Pons (tissue), 1 donor: ENCODE data around the gene HAO1.
"Not testable (repeated sequence)": the region's sequence is repeated elsewhere in the genome, so short reads cannot be mapped to it uniquely, and the experiment has no call there.

Source experiments
- DNase-seq: peaks from one replicate; pipeline ENCODE4 v3.0.0-alpha.2; 2016; ENCODE audit warnings: low spot score

Gene HAO1

DNA sequence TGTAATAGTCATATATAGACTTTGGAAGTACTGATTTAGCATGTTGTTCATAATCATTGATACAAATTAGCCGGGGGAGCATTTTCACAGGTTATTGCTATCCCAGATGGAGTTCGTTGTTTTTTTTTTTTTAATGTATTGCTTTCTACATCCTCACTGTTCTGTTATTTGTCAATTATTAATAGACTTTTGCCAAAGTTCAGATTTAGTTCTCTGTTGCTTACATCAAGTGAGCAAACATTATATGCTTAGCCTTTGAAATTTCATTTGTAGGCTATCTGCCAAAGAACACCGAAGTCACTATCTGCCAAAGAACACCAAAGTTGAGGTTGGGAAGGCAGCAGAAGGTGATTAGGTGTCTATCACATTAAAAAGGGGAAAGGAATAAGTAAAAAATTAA is at the start of gene HAO1:
TSS of gene HAO1 (minus strand) at position 118 of the 400 bp plus-strand sequence. CDS start at position 82, 36 bp downstream.
- DNase-seq, result no peak

DNA sequence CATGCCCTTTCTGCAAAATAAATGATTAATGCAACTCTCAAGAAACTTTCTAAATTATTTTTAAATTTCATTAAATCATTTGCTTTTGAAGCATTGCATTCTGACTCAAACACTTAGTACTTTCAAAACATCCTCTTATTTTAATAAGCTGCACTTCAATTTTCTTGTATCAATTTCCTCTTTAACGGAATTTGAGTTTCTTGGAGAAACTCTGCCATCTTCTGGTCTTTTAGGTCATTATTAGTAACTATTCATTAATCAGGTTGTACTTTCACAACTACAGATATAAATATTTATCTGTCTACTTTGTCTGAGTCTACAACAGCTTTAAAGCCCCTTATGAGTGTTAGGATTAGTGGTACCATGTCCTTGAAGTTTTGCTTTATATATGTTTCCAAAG is 49.1 kb upstream of the HAO1 start:
- no peak for DNase-seq

DNA sequence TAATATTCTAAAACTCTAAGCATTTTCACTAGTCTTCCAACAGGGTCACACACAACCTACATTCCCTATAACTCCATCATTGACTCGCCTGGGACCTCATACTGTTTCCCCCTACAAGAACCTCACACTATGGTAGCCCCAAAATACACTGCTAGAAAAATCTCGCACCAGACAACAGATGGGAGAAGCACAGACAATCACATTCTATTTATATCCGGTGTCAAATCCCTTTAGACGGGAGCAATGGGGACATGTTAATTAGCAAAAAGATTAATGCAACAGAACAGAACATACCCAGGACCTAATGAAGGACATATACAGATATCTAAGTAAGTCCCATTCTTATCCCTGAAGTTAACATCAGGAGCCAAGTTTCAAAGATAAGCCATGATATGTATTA is 45.7 kb upstream of the HAO1 start:
- no peak for DNase-seq

DNA sequence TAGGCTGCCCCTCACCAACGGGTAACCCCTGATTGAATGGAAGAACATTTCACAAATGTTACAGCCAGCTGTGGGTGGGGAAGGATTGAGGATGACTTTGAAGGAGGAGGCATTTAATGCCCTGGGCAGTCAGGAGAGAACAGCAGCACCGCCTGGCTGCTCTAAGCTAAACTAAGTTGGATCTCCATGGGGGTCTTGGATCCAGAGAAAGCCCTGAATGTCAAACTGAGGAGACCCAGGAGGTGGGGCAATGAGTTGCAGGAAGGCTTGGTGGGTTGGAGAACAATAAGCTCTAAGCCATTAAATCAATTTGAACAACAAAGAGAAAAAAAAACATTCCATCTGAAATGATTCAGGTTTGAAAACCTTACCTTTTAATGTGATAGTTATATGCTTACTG is 43.9 kb upstream of the HAO1 start:
- DNase-seq, result no peak

DNA sequence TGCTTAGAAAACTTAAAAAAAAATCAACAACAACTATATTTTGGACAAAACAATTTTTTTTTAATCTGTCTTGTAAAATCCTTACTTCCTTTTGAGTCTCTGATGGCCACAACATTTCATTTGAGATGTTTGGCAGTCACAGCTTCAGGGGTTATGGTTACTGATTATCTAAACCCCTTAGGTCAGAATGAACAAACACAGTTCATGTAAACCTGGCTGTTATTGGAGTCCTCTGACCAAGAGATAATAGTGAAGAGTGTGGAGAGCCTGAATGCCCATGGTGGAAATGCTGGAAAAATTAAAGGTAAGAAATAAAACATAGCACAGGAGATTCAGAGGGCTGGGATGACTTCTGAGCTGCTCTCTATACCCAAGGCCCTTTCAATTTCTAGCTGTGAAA is 41.1 kb upstream of the HAO1 start:
- no peak for DNase-seq

DNA sequence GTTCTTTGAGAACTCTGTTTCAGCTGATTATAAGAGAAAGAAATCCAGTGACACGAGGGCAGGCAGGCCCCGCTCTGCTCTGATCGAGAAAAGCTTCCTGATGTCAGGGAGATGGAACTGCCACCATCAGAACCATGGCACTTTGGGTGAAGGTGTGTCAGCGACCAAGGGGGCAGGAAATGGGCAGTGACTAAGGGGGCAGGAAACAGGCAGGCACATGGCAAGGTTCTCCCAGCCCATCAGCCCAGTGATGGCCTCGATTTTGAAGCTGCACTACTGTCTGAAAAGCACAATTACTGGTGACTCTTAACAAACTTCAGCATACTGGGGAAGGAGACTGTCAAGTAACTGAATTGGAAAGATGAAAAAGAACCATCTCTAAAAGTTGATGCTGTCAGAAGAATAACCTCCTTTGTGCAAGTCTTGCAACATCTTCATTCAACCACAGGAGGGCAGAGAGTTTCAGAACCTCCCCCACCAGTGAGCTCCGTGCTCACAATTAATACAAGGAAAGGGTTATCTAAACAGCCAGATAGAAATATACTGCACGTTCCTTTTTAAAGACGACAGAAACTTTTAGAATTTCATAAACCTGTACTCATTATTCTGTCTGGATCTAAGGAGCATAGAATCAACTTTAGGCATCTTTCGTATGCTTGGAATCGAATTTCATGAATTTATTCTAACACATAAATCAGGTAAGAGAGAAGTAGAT is 40.2 kb upstream of the HAO1 start:
- DNase-seq, result peak; percentile 56

DNA sequence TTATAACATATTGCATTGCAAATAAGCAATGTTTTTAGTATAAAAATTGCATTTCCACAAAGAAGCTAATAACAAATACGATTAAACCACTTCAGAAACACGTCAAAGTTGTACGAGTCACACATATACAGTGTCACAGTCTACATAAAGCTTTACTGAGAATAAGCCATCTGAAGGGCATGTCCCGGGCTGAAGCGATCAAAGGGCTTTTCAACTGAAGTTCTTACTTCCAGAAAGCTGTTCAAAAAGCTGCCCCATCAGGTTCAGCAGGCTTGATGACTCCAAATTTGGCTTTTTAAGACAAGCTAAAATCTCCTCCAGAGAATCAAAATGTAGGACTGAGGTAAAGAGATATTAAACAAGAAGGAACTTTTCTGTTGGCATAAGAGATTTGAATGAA is 37.5 kb upstream of the HAO1 start:
- DNase-seq, result no peak

DNA sequence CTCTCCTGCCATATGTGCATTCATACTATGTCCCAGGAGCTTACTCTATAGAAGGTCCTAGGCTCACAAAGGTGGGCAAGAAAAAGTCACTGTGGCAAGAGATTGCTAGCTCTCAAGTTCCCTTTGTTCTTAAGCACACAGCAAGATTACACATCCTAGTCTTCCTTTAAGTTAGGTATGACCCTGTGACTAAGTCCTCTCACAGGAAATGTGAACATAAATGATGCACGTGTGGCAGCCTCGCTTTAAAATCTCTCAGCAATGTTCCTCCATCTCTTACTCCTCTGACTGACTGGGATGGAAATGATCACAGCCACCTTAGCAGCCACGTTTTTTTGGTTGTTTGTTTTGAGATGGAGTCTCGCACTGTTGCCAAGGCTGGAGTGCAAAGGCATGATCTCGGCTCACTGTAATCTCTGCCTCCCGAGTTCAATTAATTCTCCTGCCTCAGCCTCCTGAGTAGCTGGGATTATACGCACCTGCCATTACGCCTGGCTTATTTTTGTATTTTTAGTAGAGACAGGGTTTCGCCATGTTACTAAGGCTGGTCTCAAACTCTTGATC is 35.7 kb upstream of the HAO1 start:
- DNase-seq, result no peak

DNA sequence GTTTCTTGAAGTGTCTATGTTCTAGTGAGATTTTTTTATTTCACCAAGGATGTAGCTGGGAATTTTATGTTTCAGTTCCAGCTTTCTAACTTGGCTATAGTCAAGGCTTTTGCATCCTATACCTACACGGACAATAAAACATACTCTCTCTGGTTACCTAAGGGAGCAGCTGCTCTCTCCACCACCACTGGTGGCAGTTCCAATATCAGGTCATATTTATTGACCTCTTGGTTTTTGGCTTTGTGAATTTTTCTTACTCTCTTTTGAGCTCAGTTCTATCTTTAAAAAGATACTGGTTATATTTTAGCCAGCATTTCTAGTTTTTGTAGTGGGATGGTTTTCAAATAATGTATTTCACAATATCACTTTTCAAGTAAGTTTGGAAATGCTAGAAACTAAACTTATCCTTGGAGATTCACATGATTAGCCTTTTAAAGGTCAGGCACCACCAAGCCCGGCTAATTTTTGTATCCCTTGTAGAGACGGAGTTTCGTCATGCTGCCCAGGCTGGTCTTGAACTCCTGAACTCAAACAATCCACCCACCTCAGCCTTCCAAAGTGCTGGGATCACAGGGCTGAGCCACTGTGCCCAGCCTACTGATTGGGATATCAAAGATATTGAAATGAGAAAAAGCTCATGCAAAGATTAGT is 34.7 kb upstream of the HAO1 start:
- no peak for DNase-seq

DNA sequence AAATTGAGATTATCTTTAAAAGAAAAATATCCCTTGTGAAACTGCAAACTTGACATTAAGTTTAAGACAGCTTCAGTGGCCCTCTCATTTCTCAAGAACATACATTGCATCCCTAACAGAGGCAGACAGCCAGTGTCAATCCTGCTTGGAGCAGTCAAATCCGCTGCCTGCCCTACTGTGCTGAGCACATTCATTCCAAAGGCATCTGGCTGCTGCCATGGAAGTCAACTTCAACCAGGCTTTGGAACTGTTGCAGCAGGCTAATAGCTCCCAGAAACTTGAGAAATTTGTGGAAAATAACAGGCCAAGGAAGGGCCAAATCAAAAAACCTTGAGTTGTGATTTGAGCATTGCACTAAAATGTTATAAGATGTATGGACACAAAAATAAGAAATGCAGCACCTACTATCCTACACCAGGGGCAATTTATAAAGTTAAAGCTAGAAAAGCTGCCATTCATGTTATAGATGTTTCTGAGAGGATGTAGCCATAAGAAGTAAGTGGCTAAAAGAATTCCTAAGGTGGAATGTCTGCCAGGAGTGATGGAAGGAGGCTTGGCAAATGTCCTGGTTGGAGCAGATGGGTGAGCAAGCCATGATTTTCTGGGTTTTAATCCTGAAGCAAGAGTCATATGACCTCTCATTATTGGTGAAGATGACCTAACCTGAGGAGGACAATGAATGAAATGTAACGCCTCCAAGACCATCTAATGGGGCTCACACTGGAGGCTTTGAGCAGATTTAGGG is 31.4 kb upstream of the HAO1 start:
- DNase-seq, result no peak

DNA sequence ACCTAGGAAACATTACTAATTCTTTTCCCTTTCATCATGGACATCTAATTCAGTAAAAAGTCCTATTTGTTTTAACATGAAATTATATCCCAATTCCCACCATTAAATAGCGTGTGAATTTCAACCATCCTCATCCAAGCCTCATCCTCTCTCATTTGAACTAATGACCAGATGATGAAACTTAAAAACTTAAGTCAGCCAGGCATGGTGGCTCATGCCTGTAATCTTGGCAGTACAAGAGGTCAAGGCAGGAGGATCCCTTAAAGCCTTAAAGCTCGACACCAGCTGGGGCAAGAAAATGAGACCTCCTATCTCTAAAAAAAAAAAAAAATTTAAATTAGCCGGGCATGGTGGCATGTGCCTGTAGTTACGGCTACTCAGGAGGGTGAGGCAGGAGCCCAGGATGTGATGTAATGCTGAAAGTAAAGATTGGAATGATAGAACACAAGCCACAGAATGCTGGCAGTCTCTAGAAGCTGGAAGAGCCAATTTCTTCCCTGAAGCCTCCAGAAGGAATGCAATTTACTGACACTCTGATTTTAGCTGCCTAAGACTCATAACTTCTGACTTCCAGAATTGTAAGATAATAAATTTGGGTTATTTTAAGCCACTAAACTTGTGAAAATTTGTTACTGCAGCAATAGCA is 27.1 kb upstream of the HAO1 start:
- no peak for DNase-seq

DNA sequence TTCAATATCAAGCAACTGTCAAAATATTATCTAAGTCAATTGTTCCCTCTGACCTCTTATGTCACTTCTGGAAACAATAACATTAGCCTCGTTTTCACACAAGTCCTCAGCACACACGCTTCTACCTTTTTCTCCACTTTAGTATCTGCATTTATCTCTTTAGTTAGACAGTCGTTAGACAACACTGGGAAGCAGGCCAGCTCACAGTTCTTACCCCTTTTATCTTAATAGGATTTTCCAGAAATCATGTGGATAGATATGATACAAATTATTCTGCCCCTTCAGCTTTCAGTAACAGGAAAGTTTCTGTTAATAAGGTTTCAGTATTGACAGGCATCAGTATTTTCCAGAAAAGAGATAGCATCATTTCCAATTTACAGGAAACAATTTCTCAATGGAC is 25.9 kb upstream of the HAO1 start:
- DNase-seq, result no peak

DNA sequence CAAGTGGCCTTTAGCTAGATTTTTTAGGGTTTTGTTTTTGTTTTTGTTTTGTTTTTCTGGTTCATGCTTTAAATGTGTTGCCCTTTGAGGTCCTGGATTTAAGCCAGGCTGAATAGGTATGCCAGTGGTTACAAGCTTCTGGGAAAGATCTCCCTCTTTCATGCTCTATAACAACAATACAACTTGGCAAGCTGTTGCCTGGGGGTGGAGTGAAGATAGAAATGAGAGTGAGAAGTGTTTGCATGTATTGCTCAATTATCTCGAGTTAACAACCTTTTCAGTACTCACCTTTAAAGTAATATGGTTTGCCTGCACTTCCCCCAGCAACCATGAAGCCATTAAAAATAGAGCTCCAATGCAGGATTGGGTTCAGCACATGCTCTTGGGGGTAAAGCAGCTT is 19.2 kb upstream of the HAO1 start:
- DNase-seq, result no peak

DNA sequence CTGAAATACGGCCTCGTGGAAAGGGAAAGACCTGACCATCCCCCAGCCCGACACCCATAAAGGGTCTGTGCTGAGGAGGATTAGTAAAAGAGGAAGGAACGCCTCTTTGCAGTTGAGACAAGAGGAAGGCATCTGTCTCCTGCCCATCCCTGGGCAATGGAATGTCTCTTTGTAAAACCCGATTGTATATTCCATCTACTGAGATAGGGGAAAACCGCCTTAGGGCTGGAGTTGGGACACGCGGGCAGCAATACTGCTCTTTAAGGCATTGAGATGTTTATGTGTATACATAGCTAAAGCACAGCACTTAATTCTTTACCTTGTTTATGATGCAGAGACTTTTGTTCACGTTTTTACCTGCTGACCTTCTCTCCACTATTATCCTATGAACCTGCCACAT is 16.3 kb upstream of the HAO1 start:
- DNase-seq, result not testable (repeated sequence)

DNA sequence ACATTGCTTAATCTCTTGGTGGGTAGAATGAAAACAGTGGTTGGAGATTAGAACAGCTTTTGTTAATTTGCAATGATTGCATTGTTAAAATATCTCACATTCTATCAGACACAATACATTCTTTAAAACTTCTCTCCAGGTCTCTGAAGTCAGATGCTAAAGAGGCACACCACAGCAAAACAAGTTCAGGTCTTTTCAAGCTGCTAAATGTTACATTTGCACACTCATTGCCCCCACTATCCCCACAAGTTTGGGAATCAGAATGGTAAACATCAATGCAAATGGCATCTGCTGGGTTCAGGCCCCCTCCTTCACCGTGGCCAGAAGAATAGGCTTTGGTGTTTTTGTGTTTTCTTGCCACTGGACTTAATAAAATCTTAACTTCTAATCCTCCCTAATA is 10.1 kb upstream of the HAO1 start:
- no peak for DNase-seq

DNA sequence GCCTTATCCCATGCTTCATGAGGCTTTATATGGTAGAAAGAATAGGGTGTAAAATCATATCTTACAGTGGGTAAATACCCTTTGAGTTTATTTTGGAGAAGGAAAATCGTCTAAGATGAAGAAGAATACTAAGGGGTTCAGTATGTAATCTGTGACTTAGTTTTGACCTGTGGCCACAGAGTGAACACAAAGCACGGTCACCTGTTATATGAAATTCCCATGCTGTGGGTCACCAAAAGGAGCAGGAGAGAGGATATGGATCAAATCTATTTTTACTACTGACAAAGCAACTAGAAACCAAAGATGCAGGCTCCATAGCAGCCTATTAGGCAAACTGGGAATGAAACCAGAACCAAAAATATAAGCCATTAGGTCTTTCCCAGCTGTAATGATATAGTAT is 3.6 kb upstream of the HAO1 start:
- no peak for DNase-seq

DNA sequence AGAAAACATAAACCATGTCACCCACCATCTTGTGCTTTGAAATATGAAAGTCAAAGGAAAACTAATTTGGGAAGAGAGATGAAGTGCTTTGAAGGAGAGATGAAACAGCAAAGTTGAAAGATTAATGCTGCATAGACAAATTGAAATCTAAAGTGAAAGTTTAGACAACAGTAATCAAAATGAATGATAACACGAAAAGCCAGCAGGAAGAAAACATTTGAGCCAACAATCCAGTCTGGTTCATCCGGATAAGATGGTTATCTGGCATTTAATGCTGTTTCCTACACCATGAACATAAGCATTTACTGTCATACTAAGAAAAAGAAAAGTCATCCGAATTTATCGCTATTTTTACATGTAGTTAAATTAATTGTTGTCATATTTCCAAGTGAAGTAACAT is 595 bp downstream of the HAO1 start:
- no peak for DNase-seq

DNA sequence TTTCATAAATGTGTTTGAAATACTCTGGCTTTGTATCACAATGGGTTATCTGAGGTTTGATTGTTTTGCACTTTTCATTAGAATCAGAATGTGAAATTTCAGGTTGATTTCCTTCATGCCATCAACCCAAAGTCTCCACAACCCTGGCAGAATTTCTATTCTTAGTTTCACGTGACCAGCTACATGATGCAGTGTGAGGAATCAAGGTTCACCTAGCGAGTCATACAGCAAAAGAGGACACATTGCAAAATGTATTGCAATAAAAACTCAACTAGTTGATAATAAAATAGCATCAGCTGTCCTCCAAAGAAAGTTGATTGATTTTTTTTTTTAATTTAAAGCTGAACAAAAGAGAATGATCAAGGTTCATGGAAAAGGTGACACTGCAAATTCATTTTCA is 2.2 kb downstream of the HAO1 start:
- DNase-seq, result no peak

DNA sequence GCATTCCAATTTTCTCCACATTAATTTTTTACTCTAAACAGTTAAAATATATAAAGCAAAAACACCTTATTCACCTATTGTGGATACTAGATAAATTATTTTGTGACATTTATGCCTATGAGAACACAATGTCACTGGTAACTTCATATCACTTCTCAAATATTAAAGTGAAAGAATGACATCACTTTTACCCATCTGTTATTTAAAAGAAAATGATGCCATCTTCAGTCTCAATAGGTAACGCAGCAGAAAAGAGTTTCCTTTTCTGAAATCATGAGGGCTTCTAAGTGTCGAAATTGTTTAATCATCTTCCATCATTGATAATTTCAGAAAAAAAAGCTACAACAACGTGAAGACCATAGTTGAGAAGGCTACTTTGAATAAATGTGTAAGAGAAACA is 2.9 kb downstream of the HAO1 start:
- no peak for DNase-seq

DNA sequence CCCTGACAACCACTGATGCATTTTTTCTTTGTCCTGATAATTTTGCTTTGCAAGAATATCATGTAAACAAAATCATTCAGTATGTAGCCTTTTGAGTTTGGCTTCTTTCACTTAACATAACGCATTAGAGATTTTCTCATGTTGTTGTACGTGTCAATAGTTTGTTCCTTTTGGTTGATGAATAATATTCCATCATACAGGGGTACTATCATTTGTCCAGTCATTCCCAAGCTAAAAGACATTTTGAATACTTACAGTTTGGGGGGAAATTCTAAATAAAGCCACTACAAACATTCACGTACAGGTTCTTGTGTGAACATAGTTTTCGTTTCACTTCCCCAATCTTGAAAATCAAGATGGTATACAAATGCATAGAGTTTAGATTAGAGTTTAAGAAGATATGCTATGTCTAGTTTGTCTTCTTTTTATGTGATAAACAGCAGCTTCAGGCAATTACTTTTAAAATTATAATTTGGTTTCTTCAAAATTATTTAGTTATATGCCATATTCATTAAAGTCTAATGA is 5.2 kb downstream of the HAO1 start:
- no peak for DNase-seq

DNA sequence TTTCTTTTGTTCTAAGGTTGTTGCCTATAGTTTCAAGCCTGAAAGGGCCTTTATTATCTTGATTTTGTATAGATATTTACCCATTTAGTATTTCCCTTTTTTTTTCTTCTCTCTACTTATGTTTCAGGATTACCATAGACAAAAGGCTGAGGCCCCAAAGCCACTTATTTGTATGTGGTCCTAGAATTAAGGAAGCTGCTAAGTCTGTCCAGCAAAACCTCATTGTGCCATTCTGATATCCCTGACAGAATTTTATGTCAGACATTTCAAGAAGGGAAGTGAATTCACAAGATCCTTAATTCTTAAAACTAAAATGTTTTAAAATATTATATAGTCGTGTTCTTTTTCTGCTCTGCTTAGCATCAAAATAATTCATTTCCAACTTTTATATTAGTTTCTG is 6.9 kb downstream of the HAO1 start:
- no peak for DNase-seq

DNA sequence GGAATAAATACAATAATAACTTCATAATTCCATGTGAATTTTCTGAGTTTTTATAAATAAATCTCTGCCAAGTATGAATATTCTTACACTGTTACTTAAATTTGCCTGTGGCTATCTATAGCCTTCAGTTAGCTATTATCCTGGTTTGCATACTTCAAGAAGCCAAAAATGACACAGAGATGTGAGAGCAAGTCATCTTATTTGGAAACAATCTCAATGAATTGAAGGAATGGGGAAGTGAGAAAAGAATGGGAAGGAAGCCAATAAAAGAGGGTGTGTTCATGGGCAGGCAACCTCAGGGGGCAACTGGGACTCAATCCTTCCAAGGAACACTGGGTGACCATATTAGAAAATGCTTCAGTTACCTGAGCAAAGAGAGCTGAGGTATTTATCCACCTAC is 9.9 kb downstream of the HAO1 start:
- DNase-seq, result no peak
